Liver (tissue), 9 donors: ENCODE results near the gene CARM1. TPM values are rescaled to one million over a fixed set of nuclear protein-coding genes. Genes with fewer than 3 reads are reported as not detected.
"Not testable (repeated sequence)": the region's sequence is repeated elsewhere in the genome, so short reads cannot be mapped to it uniquely, and the experiment has no call there.

ENCODE experiments used
- DNase-seq: peaks from one replicate; pipeline ENCODE4 v3.0.0-alpha.2; 2017; ENCODE audit warnings: low spot score
- H3K27ac ChIP-seq, 2 donors: one replicate each; pipeline ENCODE4 v1.7.0; 2013; ENCODE audit warnings: inconsistent platforms in 2 of 2, low read length in 2 of 2, control low read depth in 1 of 2, low read depth in 1 of 2, mild to moderate bottlenecking in 1 of 2
- H3K27me3 ChIP-seq, 4 donors: one replicate each; pipeline versions ENCODE4 v1.6.1 to v1.7.0; 2013; ENCODE audit warnings: low read length in 3 of 4, inconsistent platforms in 1 of 4, mild to moderate bottlenecking in 1 of 4, moderate library complexity in 1 of 4; ENCODE audit not compliant: control insufficient read depth in 4 of 4, insufficient read depth in 4 of 4
- H3K36me3 ChIP-seq, 4 donors: one replicate each; pipeline versions ENCODE4 v1.6.1 to v1.7.0; 2013; ENCODE audit warnings: low read length in 3 of 4, mild to moderate bottlenecking in 3 of 4, low read depth in 1 of 4, moderate library complexity in 1 of 4; ENCODE audit not compliant: control insufficient read depth in 4 of 4, insufficient read depth in 3 of 4
- H3K4me1 ChIP-seq, 4 donors: one replicate each; pipeline versions ENCODE4 v1.6.1 to v1.7.0; 2013; ENCODE audit warnings: low read length in 3 of 4, mild to moderate bottlenecking in 3 of 4, moderate library complexity in 1 of 4; ENCODE audit not compliant: control insufficient read depth in 4 of 4, insufficient read depth in 4 of 4
- H3K4me3 ChIP-seq, 3 donors: one replicate each; pipeline versions ENCODE4 v1.6.1 to v1.7.0; 2013; ENCODE audit warnings: low read length in 3 of 3, control low read depth in 1 of 3, low read depth in 1 of 3, mild to moderate bottlenecking in 1 of 3
- H3K9ac ChIP-seq, 2 donors: one replicate each; pipeline ENCODE4 v1.7.0; 2013; ENCODE audit warnings: low read length in 2 of 2, mild to moderate bottlenecking in 2 of 2, moderate library complexity in 2 of 2, control low read depth in 1 of 2, low read depth in 1 of 2
- H3K9me3 ChIP-seq, 4 donors: one replicate each; pipeline versions ENCODE4 v1.6.1 to v1.7.0; 2013; ENCODE audit warnings: low read length in 3 of 4; ENCODE audit not compliant: control insufficient read depth in 4 of 4
- FOXA1 ChIP-seq: IDR thresholded peaks from 2 replicates; pipeline ENCODE4 v1.6.1; 2016; ENCODE audit warnings: antibody characterized with exemption
- FOXA2 ChIP-seq: IDR thresholded peaks from 2 replicates; pipeline ENCODE4 v1.6.1; 2016; ENCODE audit warnings: antibody characterized with exemption
- GABPA ChIP-seq, 2 donors: IDR thresholded peaks in 1 of 2; conservative IDR thresholded peaks in 1 of 2; 2 replicates each; pipeline ENCODE4 v1.6.1; 2016; ENCODE audit warnings: antibody characterized with exemption in 2 of 2, mild to moderate bottlenecking in 1 of 2, moderate library complexity in 1 of 2
- HNF4A ChIP-seq, 2 donors: conservative IDR thresholded peaks; 2 replicates each; pipeline ENCODE4 v1.6.1; 2016; ENCODE audit warnings: antibody characterized with exemption in 2 of 2, mild to moderate bottlenecking in 2 of 2
- HNF4G ChIP-seq: IDR thresholded peaks from 2 replicates; pipeline ENCODE4 v1.6.1; 2016; ENCODE audit warnings: antibody characterized with exemption
- JUND ChIP-seq, 2 donors: IDR thresholded peaks; 2 replicates each; pipeline ENCODE4 v1.6.1; 2016; ENCODE audit warnings: antibody characterized with exemption in 2 of 2
- NR2F2 ChIP-seq: IDR thresholded peaks from 2 replicates; pipeline ENCODE4 v1.6.1; 2016; ENCODE audit warnings: antibody characterized with exemption
- RAD21 ChIP-seq, 2 donors: IDR thresholded peaks; 2 replicates each; pipeline ENCODE4 v1.6.1; 2016; ENCODE audit warnings: antibody characterized with exemption in 2 of 2, mild to moderate bottlenecking in 2 of 2
- RXRA ChIP-seq, 2 donors: IDR thresholded peaks; 2 replicates each; pipeline ENCODE4 v1.6.1; 2017 to 2018; ENCODE audit warnings: antibody characterized with exemption in 2 of 2, mild to moderate bottlenecking in 1 of 2
- SP1 ChIP-seq: IDR thresholded peaks from 2 replicates; pipeline ENCODE4 v1.6.1; 2018; ENCODE audit warnings: antibody characterized with exemption, mild to moderate bottlenecking
- YY1 ChIP-seq: IDR thresholded peaks from 2 replicates; pipeline ENCODE4 v1.6.1; 2016; ENCODE audit warnings: antibody characterized with exemption, mild to moderate bottlenecking
- WGBS: extraction: QIAGEN DNeasy Blood & Tissue Kit; methylation state at CpG from one replicate; pipeline ENCODE4 v1.1.7; 2013; 5-methylcytosine and 5-hydroxymethylcytosine counted together
- polyA plus RNA-seq, 2 donors: library from polyadenylated mRNA; stranded (reverse) in 1 of 2; unstranded in 1 of 2; fragments of 200-250 nt in 1 of 2; fragments of >200 nt in 1 of 2; fragmentation: Nextera tagmentation in 1 of 2; extraction: Ambion mirVana in 1 of 2; gene quantifications; one replicate each; pipeline versions ENCODE4 v1.2.1 to v1.2.3, GENCODE V29; 2013 to 2015
- total RNA-seq, 2 donors: library from RNA; depleted of rRNA; stranded (reverse); fragments of >200 nt; gene quantifications; one replicate each; pipeline ENCODE4 v1.2.3, GENCODE V29; 2014
- TF ChIP-seq, protein P1 (sequence below): IDR thresholded peaks from 2 replicates; pipeline ENCODE4 v1.6.1; 2016; ENCODE audit warnings: antibody characterized with exemption, mild to moderate bottlenecking
- TF ChIP-seq, protein P2 (sequence below): fragments of 150-350 bp; IDR thresholded peaks from 2 replicates; pipeline ENCODE4 v1.5.1; 2017; ENCODE audit warnings: improper control_type of control experiment, low read depth, low read length; ENCODE audit not compliant: missing input control
- donor health status: healthy.
- donor health status: healthy.
- donor health status: healthy.
- donor health status: healthy.
- donor health status: healthy.

CARM1 gene
- total and polyA plus RNA-seq, 4 donors = 5.1 to 18.3 (median 15.1) TPM

GRCh38 chr19:10945264-10945663, 73.9 kb downstream of the CARM1 start:
- Histone ChIP-seq H3K9ac (no peak overlapping the region), H3K4me3 (no peak overlapping the region), H3K27ac (no peak overlapping the region), H3K27me3 (no peaks in the 10 kb centered on the region), H3K36me3 (no peaks in the 10 kb centered on the region), H3K4me1 (peaks cover 0 to 12% (median 8%) of the 10 kb centered on the region in 4 donors), H3K9me3 (no peaks in the 10 kb centered on the region)
- WGBS = 97% methylated on average over 4 of the region's 4 CpGs
- no peak for DNase-seq
- TF ChIP-seq RXRA (IDR thresholded peaks at IDR 0.05) = no peak
- no peak for TF ChIP-seq YY1
- TF ChIP-seq SP1 = no peak
- TF ChIP-seq NR2F2 = no peak

DNA sequence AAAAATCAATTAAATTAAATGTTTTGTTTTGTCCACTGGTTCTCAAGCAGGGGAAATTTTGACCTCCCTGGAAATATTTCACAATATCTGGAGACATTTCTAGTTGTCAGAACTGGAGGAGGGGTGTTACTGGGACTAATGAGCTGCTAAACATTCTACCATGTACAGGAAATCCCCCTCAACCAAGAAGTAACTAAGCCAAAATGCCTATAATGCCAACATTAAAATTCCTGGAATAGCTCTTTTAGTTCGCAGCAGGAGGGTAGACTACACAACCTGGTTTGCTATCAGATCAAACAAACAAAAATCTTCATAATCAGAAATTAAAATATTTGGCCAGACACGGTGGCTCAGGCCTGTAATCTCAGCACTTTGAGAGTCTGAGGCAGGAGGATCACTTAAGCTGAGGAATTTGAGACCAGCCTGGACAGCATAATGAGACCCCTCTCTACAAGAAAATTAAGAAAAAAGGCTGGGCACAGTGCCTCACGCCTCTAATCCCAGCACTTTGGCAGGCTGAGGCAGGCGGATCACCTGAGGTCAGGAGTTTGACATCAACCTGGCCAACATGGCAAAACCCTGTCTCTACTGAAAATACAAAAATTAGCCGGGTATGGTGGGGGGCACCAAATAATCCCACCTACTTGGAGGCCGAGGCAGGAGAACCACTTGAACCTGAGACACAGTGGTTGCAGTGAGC, 75.8 kb downstream of the CARM1 start:
- H3K4me3 ChIP-seq = no peak overlapping the region
- no peaks in the 10 kb centered on the region for H3K27me3 ChIP-seq
- peaks cover 0 to 8% (median 5%) of the 10 kb centered on the region in 4 donors for H3K4me1 ChIP-seq
- no peak overlapping the region for H3K9ac ChIP-seq
- TF ChIP-seq, protein P1, sequence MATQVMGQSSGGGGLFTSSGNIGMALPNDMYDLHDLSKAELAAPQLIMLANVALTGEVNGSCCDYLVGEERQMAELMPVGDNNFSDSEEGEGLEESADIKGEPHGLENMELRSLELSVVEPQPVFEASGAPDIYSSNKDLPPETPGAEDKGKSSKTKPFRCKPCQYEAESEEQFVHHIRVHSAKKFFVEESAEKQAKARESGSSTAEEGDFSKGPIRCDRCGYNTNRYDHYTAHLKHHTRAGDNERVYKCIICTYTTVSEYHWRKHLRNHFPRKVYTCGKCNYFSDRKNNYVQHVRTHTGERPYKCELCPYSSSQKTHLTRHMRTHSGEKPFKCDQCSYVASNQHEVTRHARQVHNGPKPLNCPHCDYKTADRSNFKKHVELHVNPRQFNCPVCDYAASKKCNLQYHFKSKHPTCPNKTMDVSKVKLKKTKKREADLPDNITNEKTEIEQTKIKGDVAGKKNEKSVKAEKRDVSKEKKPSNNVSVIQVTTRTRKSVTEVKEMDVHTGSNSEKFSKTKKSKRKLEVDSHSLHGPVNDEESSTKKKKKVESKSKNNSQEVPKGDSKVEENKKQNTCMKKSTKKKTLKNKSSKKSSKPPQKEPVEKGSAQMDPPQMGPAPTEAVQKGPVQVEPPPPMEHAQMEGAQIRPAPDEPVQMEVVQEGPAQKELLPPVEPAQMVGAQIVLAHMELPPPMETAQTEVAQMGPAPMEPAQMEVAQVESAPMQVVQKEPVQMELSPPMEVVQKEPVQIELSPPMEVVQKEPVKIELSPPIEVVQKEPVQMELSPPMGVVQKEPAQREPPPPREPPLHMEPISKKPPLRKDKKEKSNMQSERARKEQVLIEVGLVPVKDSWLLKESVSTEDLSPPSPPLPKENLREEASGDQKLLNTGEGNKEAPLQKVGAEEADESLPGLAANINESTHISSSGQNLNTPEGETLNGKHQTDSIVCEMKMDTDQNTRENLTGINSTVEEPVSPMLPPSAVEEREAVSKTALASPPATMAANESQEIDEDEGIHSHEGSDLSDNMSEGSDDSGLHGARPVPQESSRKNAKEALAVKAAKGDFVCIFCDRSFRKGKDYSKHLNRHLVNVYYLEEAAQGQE = no peak
- TF ChIP-seq HNF4A (conservative IDR thresholded peaks at IDR 0.05) = peak in 1 of 2 donors; percentile 3
- no peaks in the 10 kb centered on the region for H3K9me3 ChIP-seq
- H3K27ac ChIP-seq = no peak overlapping the region
- 49% methylated on average over 6 of the region's 6 CpGs for WGBS
- no peak for DNase-seq
- no peaks in the 10 kb centered on the region for H3K36me3 ChIP-seq

- no peak for DNase-seq
- Histone ChIP-seq H3K4me1 (no peaks in the 10 kb centered on the region), H3K27ac (no peak overlapping the region), H3K4me3 (no peak overlapping the region), H3K9me3 (no peaks in the 10 kb centered on the region), H3K9ac (no peak overlapping the region), H3K36me3 (no peaks in the 10 kb centered on the region), H3K27me3 (no peaks in the 10 kb centered on the region)
- 82% methylated on average over 6 of the region's 6 CpGs for WGBS
- TF ChIP-seq YY1 = no peak
- TF ChIP-seq, protein P1 = no peak
- TF ChIP-seq JUND (IDR thresholded peaks at IDR 0.05) = no peak
- TF ChIP-seq RXRA (IDR thresholded peaks at IDR 0.05) = no peak
- TF ChIP-seq, protein P2, sequence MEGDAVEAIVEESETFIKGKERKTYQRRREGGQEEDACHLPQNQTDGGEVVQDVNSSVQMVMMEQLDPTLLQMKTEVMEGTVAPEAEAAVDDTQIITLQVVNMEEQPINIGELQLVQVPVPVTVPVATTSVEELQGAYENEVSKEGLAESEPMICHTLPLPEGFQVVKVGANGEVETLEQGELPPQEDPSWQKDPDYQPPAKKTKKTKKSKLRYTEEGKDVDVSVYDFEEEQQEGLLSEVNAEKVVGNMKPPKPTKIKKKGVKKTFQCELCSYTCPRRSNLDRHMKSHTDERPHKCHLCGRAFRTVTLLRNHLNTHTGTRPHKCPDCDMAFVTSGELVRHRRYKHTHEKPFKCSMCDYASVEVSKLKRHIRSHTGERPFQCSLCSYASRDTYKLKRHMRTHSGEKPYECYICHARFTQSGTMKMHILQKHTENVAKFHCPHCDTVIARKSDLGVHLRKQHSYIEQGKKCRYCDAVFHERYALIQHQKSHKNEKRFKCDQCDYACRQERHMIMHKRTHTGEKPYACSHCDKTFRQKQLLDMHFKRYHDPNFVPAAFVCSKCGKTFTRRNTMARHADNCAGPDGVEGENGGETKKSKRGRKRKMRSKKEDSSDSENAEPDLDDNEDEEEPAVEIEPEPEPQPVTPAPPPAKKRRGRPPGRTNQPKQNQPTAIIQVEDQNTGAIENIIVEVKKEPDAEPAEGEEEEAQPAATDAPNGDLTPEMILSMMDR = no peak
- no peak for TF ChIP-seq FOXA2
- no peak for TF ChIP-seq NR2F2
- no peak for TF ChIP-seq FOXA1
- TF ChIP-seq HNF4G = no peak
- no peak for TF ChIP-seq RAD21 (IDR thresholded peaks at IDR 0.05)
- TF ChIP-seq GABPA (IDR thresholded peaks at IDR 0.05 in 1 of 2, conservative IDR thresholded peaks at IDR 0.05 in 1 of 2) = no peak
Observed at GRCh38 chr19:10952809-10953208, 81.5 kb downstream of the CARM1 start.

GRCh38 chr19:10959277-10959968, 88.1 kb downstream of the CARM1 start:
- not testable (repeated sequence) for DNase-seq, H3K9ac ChIP-seq, H3K36me3 ChIP-seq, H3K27me3 ChIP-seq, H3K9me3 ChIP-seq
- H3K4me1 ChIP-seq = peaks cover 0 to 10% (median 8%) of the 10 kb centered on the region in 4 donors
- H3K4me3 ChIP-seq = peak overlapping the region in 2 of 3 donors; percentile 63 to 99
- 87% methylated on average over 19 of the region's 19 CpGs for WGBS
- H3K27ac ChIP-seq = peak overlapping the region in 1 of 2 donors; percentile 83
